Measurements from ENCODE around the gene AMPD2. TPM values are rescaled to one million over a fixed set of nuclear protein-coding genes. Genes with fewer than 3 reads are reported as not detected.

The AMPD2 gene
- total RNA-seq, result 10 to 100 TPM; 19.2 to 87.4 TPM
- polyA plus RNA-seq, result 10 to 100 TPM; 20.2 to 25.2 TPM

DNA sequence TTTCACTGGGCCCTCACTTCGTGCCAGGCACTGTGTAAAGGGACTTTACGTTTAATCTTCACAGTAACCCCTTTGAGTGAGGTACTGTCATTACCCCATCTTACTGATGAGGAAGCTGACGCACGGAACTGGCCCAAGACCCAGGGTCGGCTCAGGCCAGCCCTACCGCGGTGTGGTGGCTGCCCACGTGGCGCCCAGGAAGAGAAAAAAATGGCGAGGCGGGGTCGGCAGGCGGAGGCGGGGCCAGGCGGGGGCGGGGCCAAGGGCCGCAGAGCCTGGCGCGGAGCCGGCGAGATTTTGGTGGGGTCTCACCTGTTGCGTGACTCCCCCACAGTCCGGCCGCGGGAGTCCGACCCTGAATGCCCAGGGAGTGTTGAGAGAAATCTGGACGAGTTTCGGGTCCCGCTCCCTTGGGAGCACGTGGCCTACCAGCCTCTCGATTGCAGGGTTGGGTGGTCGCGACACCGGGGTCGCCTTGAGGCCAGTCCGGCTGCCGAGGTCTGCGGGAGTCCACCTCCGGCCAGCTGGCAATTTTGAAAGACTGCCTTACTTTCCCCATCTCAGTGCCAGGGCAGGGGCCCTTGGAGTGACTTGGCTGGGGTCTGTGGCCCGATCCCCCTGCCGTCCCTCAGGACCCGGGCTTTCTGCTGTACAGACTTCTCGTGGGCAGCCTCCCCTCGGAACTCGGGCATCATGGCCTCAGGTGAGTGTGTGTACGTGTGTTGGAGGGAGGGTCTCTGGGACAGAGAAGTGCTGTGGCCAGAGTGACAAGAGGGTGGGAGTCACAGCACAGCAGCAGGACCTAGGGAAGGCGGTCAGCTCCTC lies at the start of gene AMPD2, which contains the start of gene GNAT2:
TSS of gene AMPD2 (plus strand) at position 262 of the 825 bp plus-strand sequence. CDS start 1,339 bp downstream, outside the sequence.
TSS of gene GNAT2 (minus strand) at position 41 of the 825 bp plus-strand sequence. CDS start 6,746 bp downstream, outside the sequence.
- H3K27me3 ChIP-seq (ENCODE audit: control insufficient read depth in 4 of 4, insufficient read depth in 4 of 4, low read length in 3 of 4), result no peaks in the 10 kb centered on the region
- peak within 1 kb of the TSS; percentile 87 to 93 for H3K27ac ChIP-seq (ENCODE audit: low read depth in 1 of 2, low read length in 2 of 2)
- H3K4me1 ChIP-seq (ENCODE audit: control insufficient read depth in 4 of 4, insufficient read depth in 4 of 4, low read length in 3 of 4), result peaks cover 8 to 70% (median 53%) of the 10 kb centered on the region in 4 donors
- no peaks in the 10 kb centered on the region for H3K36me3 ChIP-seq (ENCODE audit: control insufficient read depth in 4 of 4, insufficient read depth in 3 of 4, low read depth in 1 of 4, low read length in 3 of 4)
- DNase-seq (ENCODE audit: low spot score), result peak; percentile 76
- WGBS, result under 1% methylated on average over 47 of the region's 47 CpGs
- no peaks in the 10 kb centered on the region for H3K9me3 ChIP-seq (ENCODE audit: control insufficient read depth in 4 of 4, low read length in 3 of 4)
- H3K4me3 ChIP-seq (ENCODE audit: low read depth in 1 of 3, low read length in 3 of 3), result peak within 1 kb of the TSS; percentile 66 to 87 (median 77)
- H3K9ac ChIP-seq (ENCODE audit: low read depth in 1 of 2, low read length in 2 of 2), result peak within 1 kb of the TSS; percentile 78 to 96
- TF ChIP-seq GABPA (IDR thresholded peaks at IDR 0.05 in 1 of 2, conservative IDR thresholded peaks at IDR 0.05 in 1 of 2) (peak in 1 of 2 donors; percentile 52), RAD21 (IDR thresholded peaks at IDR 0.05) (no peak), RXRA (IDR thresholded peaks at IDR 0.05) (peak; percentile 72 to 84), YY1 (IDR thresholded peaks at IDR 0.05) (peak; percentile 73), HNF4A (conservative IDR thresholded peaks at IDR 0.05) (peak; percentile 7 to 53), EGR1 (IDR thresholded peaks at IDR 0.05; ENCODE audit: low read depth in 2 of 2) (peak in 1 of 2 donors; percentile 39), FOXA2 (IDR thresholded peaks at IDR 0.05) (no peak), SP1 (IDR thresholded peaks at IDR 0.05) (peak; percentile 44)
- TF ChIP-seq, protein P1, sequence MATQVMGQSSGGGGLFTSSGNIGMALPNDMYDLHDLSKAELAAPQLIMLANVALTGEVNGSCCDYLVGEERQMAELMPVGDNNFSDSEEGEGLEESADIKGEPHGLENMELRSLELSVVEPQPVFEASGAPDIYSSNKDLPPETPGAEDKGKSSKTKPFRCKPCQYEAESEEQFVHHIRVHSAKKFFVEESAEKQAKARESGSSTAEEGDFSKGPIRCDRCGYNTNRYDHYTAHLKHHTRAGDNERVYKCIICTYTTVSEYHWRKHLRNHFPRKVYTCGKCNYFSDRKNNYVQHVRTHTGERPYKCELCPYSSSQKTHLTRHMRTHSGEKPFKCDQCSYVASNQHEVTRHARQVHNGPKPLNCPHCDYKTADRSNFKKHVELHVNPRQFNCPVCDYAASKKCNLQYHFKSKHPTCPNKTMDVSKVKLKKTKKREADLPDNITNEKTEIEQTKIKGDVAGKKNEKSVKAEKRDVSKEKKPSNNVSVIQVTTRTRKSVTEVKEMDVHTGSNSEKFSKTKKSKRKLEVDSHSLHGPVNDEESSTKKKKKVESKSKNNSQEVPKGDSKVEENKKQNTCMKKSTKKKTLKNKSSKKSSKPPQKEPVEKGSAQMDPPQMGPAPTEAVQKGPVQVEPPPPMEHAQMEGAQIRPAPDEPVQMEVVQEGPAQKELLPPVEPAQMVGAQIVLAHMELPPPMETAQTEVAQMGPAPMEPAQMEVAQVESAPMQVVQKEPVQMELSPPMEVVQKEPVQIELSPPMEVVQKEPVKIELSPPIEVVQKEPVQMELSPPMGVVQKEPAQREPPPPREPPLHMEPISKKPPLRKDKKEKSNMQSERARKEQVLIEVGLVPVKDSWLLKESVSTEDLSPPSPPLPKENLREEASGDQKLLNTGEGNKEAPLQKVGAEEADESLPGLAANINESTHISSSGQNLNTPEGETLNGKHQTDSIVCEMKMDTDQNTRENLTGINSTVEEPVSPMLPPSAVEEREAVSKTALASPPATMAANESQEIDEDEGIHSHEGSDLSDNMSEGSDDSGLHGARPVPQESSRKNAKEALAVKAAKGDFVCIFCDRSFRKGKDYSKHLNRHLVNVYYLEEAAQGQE (IDR thresholded peaks at IDR 0.05), result no peak
- TF ChIP-seq, protein P2, sequence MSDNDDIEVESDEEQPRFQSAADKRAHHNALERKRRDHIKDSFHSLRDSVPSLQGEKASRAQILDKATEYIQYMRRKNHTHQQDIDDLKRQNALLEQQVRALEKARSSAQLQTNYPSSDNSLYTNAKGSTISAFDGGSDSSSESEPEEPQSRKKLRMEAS (IDR thresholded peaks at IDR 0.05), result no peak

DNA sequence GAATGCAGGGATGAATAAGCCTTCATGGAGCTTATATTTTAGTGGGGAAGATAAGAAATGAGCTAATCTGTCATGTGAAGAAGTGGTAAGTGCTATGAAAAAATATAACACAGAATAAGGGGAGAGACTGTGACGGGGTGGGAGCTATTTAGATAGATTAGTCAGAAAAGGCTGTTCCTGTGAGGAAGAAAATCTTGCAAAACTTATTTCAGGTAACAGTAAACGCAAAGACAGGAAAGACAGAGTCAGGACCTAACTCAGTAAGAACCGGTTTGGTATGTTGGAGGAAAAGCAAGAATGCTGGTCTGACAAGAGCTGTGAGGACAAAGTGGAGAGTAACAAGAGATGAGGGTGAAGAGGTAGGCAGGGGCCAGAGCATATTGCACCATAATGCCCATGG lies 49.2 kb upstream of the AMPD2 start:
- no peaks in the 10 kb centered on the region for H3K27me3 ChIP-seq (ENCODE audit: control insufficient read depth in 4 of 4, insufficient read depth in 4 of 4, low read length in 3 of 4)
- DNase-seq (ENCODE audit: low spot score), result no peak
- 73% methylated on average over 3 of the region's 3 CpGs for WGBS
- peaks cover 8 to 25% (median 24%) of the 10 kb centered on the region in 4 donors for H3K4me1 ChIP-seq (ENCODE audit: control insufficient read depth in 4 of 4, insufficient read depth in 4 of 4, low read length in 3 of 4)
- no peak overlapping the region for H3K27ac ChIP-seq (ENCODE audit: low read depth in 1 of 2, low read length in 2 of 2)
- H3K9ac ChIP-seq (ENCODE audit: low read depth in 1 of 2, low read length in 2 of 2), result no peak overlapping the region
- no peaks in the 10 kb centered on the region for H3K9me3 ChIP-seq (ENCODE audit: control insufficient read depth in 4 of 4, low read length in 3 of 4)
- H3K4me3 ChIP-seq (ENCODE audit: low read depth in 1 of 3, low read length in 3 of 3), result no peak overlapping the region
- TF ChIP-seq HNF4A (conservative IDR thresholded peaks at IDR 0.05) (no peak), TAF1 (conservative IDR thresholded peaks at IDR 0.05) (no peak), SP1 (IDR thresholded peaks at IDR 0.05) (no peak), FOXA1 (IDR thresholded peaks at IDR 0.05) (no peak), EGR1 (IDR thresholded peaks at IDR 0.05; ENCODE audit: low read depth in 2 of 2) (no peak), NR2F2 (IDR thresholded peaks at IDR 0.05) (no peak), FOXA2 (IDR thresholded peaks at IDR 0.05) (no peak), RAD21 (IDR thresholded peaks at IDR 0.05) (no peak), GABPA (IDR thresholded peaks at IDR 0.05 in 1 of 2, conservative IDR thresholded peaks at IDR 0.05 in 1 of 2) (no peak), JUND (IDR thresholded peaks at IDR 0.05) (no peak), YY1 (IDR thresholded peaks at IDR 0.05) (no peak)
- TF ChIP-seq, protein P3, sequence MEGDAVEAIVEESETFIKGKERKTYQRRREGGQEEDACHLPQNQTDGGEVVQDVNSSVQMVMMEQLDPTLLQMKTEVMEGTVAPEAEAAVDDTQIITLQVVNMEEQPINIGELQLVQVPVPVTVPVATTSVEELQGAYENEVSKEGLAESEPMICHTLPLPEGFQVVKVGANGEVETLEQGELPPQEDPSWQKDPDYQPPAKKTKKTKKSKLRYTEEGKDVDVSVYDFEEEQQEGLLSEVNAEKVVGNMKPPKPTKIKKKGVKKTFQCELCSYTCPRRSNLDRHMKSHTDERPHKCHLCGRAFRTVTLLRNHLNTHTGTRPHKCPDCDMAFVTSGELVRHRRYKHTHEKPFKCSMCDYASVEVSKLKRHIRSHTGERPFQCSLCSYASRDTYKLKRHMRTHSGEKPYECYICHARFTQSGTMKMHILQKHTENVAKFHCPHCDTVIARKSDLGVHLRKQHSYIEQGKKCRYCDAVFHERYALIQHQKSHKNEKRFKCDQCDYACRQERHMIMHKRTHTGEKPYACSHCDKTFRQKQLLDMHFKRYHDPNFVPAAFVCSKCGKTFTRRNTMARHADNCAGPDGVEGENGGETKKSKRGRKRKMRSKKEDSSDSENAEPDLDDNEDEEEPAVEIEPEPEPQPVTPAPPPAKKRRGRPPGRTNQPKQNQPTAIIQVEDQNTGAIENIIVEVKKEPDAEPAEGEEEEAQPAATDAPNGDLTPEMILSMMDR (IDR thresholded peaks at IDR 0.05; ENCODE audit: low read depth, low read length, missing input control), result no peak
- TF ChIP-seq, protein P4, sequence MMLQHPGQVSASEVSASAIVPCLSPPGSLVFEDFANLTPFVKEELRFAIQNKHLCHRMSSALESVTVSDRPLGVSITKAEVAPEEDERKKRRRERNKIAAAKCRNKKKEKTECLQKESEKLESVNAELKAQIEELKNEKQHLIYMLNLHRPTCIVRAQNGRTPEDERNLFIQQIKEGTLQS (IDR thresholded peaks at IDR 0.05), result no peak
- TF ChIP-seq, protein P5, sequence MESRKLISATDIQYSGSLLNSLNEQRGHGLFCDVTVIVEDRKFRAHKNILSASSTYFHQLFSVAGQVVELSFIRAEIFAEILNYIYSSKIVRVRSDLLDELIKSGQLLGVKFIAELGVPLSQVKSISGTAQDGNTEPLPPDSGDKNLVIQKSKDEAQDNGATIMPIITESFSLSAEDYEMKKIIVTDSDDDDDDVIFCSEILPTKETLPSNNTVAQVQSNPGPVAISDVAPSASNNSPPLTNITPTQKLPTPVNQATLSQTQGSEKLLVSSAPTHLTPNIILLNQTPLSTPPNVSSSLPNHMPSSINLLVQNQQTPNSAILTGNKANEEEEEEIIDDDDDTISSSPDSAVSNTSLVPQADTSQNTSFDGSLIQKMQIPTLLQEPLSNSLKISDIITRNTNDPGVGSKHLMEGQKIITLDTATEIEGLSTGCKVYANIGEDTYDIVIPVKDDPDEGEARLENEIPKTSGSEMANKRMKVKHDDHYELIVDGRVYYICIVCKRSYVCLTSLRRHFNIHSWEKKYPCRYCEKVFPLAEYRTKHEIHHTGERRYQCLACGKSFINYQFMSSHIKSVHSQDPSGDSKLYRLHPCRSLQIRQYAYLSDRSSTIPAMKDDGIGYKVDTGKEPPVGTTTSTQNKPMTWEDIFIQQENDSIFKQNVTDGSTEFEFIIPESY (IDR thresholded peaks at IDR 0.05), result no peak
- TF ChIP-seq, protein P2 (IDR thresholded peaks at IDR 0.05), result no peak
- TF ChIP-seq, protein P1 (IDR thresholded peaks at IDR 0.05), result no peak
- H3K36me3 ChIP-seq (ENCODE audit: control insufficient read depth in 4 of 4, insufficient read depth in 3 of 4, low read depth in 1 of 4, low read length in 3 of 4), result peaks cover 0 to 2% (median 0%) of the 10 kb centered on the region in 4 donors

Data from liver (tissue), 9 donors.